Activated CD8-positive, alpha-beta memory T cell treated with anti-CD3 and anti-CD28 coated beads, Interleukin-2, amount 50 U/mL, for 1 hour (primary cell): ENCODE results near the gene IGLL5.
"Not testable (repeated sequence)": the region's sequence is repeated elsewhere in the genome, so short reads cannot be mapped to it uniquely, and the experiment has no call there.

ENCODE experiments used
- DNase-seq: peaks from one replicate; pipeline ENCODE4 v3.0.0-alpha.2; 2020; ENCODE audit errors: extremely low read depth

IGLL5 gene

GRCh38 chr22:22914726-22915669 lies 27.4 kb downstream of the IGLL5 start:
- DNase-seq: no peak

GRCh38 chr22:22915670-22916035 lies 28.0 kb downstream of the IGLL5 start:
- no peak for DNase-seq

- DNase-seq: no peak
Observed at GRCh38 chr22:22916215-22916951, 28.8 kb downstream of the IGLL5 start.

- DNase-seq: no peak
Observed at GRCh38 chr22:22916952-22917290, 29.3 kb downstream of the IGLL5 start.

- DNase-seq: no peak
Observed at GRCh38 chr22:22917377-22917776, 29.8 kb downstream of the IGLL5 start.

- DNase-seq: no peak
Observed at GRCh38 chr22:22918297-22918965, 30.8 kb downstream of the IGLL5 start.

GRCh38 chr22:22919041-22919440 lies 31.4 kb downstream of the IGLL5 start:
- no peak for DNase-seq

GRCh38 chr22:22920104-22920654 lies 32.6 kb downstream of the IGLL5 start:
- DNase-seq: no peak

- no peak for DNase-seq
Observed at GRCh38 chr22:22920910-22921550, 33.4 kb downstream of the IGLL5 start.

- no peak for DNase-seq
Observed at GRCh38 chr22:22921575-22921974, 34.0 kb downstream of the IGLL5 start.

GRCh38 chr22:22922092-22922953 lies 34.7 kb downstream of the IGLL5 start:
- not testable (repeated sequence) for DNase-seq

- no peak for DNase-seq
Observed at GRCh38 chr22:22922954-22923319, 35.3 kb downstream of the IGLL5 start.

- DNase-seq: no peak
Observed at GRCh38 chr22:22923379-22923778, 35.8 kb downstream of the IGLL5 start.

- DNase-seq: no peak
Observed at GRCh38 chr22:22923930-22924329, 36.3 kb downstream of the IGLL5 start.

GRCh38 chr22:22924369-22925145 lies 36.9 kb downstream of the IGLL5 start:
- no peak for DNase-seq

- DNase-seq: no peak
Observed at GRCh38 chr22:22925146-22925804, 37.7 kb downstream of the IGLL5 start.

- no peak for DNase-seq
Observed at GRCh38 chr22:22925805-22926369, 38.3 kb downstream of the IGLL5 start.

GRCh38 chr22:22926370-22927195 lies 39.0 kb downstream of the IGLL5 start:
- no peak for DNase-seq
